ENCODE data around the gene MIGA1.
"Not testable (repeated sequence)": the region's sequence is repeated elsewhere in the genome, so short reads cannot be mapped to it uniquely, and the experiment has no call there.

Gene MIGA1

GRCh38 chr1:77762072-77762476 is 17.4 kb upstream of the MIGA1 start:
- peak; percentile 41 for DNase-seq (ENCODE audit: low read depth)
- no peak overlapping the region for H3K4me3 ChIP-seq (ENCODE audit: low read depth, low read length)
- TF ChIP-seq MAX (IDR thresholded peaks at IDR 0.05; ENCODE audit: low read depth, low read length) = no peak
- TF ChIP-seq MYC (IDR thresholded peaks at IDR 0.05; ENCODE audit: low read depth, low read length) = no peak
- TF ChIP-seq POLR2A (IDR thresholded peaks at IDR 0.05; ENCODE audit: extremely low read depth, insufficient read length) = no peak
- no peak for TF ChIP-seq CTCF (IDR thresholded peaks at IDR 0.05; ENCODE audit: low read depth, low read length)

- H3K4me3 ChIP-seq (ENCODE audit: low read depth, low read length) = no peak overlapping the region
- DNase-seq (ENCODE audit: low read depth) = no peak
- TF ChIP-seq MYC (IDR thresholded peaks at IDR 0.05; ENCODE audit: low read depth, low read length) (no peak), POLR2A (IDR thresholded peaks at IDR 0.05; ENCODE audit: extremely low read depth, insufficient read length) (no peak), MAX (IDR thresholded peaks at IDR 0.05; ENCODE audit: low read depth, low read length) (no peak), CTCF (IDR thresholded peaks at IDR 0.05; ENCODE audit: low read depth, low read length) (no peak)
These were observed 11.4 kb upstream of the MIGA1 start for GRCh38 chr1:77768006-77768405.

GRCh38 chr1:77776007-77776700 is 3.3 kb upstream of the MIGA1 start:
- TF ChIP-seq CTCF (IDR thresholded peaks at IDR 0.05; ENCODE audit: low read depth, low read length) = no peak
- TF ChIP-seq MAX (IDR thresholded peaks at IDR 0.05; ENCODE audit: low read depth, low read length) = no peak
- TF ChIP-seq POLR2A (IDR thresholded peaks at IDR 0.05; ENCODE audit: extremely low read depth, insufficient read length) = no peak
- TF ChIP-seq MYC (IDR thresholded peaks at IDR 0.05; ENCODE audit: low read depth, low read length) = no peak
- no peak for DNase-seq (ENCODE audit: low read depth)
- H3K4me3 ChIP-seq (ENCODE audit: low read depth, low read length) = no peak overlapping the region

- TF ChIP-seq CTCF (IDR thresholded peaks at IDR 0.05; ENCODE audit: low read depth, low read length) (no peak), POLR2A (IDR thresholded peaks at IDR 0.05; ENCODE audit: extremely low read depth, insufficient read length) (no peak), MAX (IDR thresholded peaks at IDR 0.05; ENCODE audit: low read depth, low read length) (no peak), MYC (IDR thresholded peaks at IDR 0.05; ENCODE audit: low read depth, low read length) (no peak)
- peak overlapping the region; percentile 25 for H3K4me3 ChIP-seq (ENCODE audit: low read depth, low read length)
- DNase-seq (ENCODE audit: low read depth) = no peak
These were observed 2.2 kb downstream of the MIGA1 start for GRCh38 chr1:77781683-77782082.

- no peak overlapping the region for H3K4me3 ChIP-seq (ENCODE audit: low read depth, low read length)
- DNase-seq (ENCODE audit: low read depth) = no peak
- no peak for TF ChIP-seq MAX (IDR thresholded peaks at IDR 0.05; ENCODE audit: low read depth, low read length)
- TF ChIP-seq CTCF (IDR thresholded peaks at IDR 0.05; ENCODE audit: low read depth, low read length) = no peak
- TF ChIP-seq MYC (IDR thresholded peaks at IDR 0.05; ENCODE audit: low read depth, low read length) = no peak
- no peak for TF ChIP-seq POLR2A (IDR thresholded peaks at IDR 0.05; ENCODE audit: extremely low read depth, insufficient read length)
These were observed 3.7 kb downstream of the MIGA1 start for GRCh38 chr1:77783141-77783540.

- H3K4me3 ChIP-seq (ENCODE audit: low read depth, low read length); DNase-seq (ENCODE audit: low read depth): not testable (repeated sequence)
These were observed 6.8 kb downstream of the MIGA1 start for GRCh38 chr1:77786093-77786741.
